Brain microvascular endothelial cell (primary cell): ENCODE measurements around the gene SYT2.

ENCODE experiments used
- DNase-seq: peaks from one replicate; pipeline ENCODE4 v3.0.0-alpha.2; 2020
- H3K27ac ChIP-seq: fragments of 250-450 bp; sonication (Bioruptor Pico); 2 replicates; pipeline ENCODE4 v1.5.1; 2020; ENCODE audit warnings: mild to moderate bottlenecking, moderate library complexity
- H3K27me3 ChIP-seq: fragments of 250-450 bp; sonication (Bioruptor Pico); replicated peaks from 2 replicates; pipeline ENCODE4 v1.5.1; 2020; ENCODE audit warnings: mild to moderate bottlenecking
- H3K36me3 ChIP-seq: fragments of 250-450 bp; sonication (Bioruptor Pico); replicated peaks from 2 replicates; pipeline ENCODE4 v1.5.1; 2020; ENCODE audit warnings: mild to moderate bottlenecking
- H3K4me3 ChIP-seq: 2 replicates; pipeline ENCODE4 v1.5.1; 2011; ENCODE audit warnings: low read depth, mild to moderate bottlenecking, control low read depth, low read length, moderate library complexity
- in situ Hi-C: cut with HindIII; loops from 2 replicates; pipeline ENCODE4 v1.10.0; 2017; ENCODE audit warnings: low sequenced_read_pairs, low pct_ligation_motif_present
- TF ChIP-seq, protein P1 (sequence below): IDR thresholded peaks from 2 replicates; pipeline ENCODE4 v1.5.1; 2011; ENCODE audit warnings: low read depth, mild to moderate bottlenecking, moderate library complexity, low read length, control low read depth, inconsistent platforms; ENCODE audit errors: missing control alignments

SYT2 gene

DNA sequence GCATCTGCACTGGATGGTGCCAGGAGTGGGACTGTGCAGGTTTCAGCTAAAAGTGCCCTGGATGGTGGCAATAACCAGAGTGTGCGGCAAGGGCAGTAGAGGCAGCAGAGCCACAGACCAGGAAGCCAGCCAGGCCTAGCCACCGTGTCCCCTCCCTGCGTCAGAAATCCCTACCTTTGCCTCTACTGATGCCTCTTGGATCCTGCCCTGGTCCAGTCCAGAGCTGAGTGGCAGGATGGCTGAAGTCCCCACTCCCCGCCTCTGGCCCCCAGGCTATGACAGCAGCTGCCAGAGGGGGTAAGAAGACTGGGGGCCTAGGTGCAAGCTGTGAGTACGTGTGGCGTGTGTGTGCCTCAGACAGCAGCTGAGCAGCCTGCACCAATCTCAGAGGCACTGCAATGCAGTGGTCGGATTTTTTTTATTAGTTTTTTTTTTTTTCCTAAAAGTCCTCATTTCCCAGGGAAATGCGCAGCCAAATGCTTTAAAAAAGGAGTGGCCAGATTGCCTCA, 51.9 kb downstream of the SYT2 start:
- TF ChIP-seq, protein P1, sequence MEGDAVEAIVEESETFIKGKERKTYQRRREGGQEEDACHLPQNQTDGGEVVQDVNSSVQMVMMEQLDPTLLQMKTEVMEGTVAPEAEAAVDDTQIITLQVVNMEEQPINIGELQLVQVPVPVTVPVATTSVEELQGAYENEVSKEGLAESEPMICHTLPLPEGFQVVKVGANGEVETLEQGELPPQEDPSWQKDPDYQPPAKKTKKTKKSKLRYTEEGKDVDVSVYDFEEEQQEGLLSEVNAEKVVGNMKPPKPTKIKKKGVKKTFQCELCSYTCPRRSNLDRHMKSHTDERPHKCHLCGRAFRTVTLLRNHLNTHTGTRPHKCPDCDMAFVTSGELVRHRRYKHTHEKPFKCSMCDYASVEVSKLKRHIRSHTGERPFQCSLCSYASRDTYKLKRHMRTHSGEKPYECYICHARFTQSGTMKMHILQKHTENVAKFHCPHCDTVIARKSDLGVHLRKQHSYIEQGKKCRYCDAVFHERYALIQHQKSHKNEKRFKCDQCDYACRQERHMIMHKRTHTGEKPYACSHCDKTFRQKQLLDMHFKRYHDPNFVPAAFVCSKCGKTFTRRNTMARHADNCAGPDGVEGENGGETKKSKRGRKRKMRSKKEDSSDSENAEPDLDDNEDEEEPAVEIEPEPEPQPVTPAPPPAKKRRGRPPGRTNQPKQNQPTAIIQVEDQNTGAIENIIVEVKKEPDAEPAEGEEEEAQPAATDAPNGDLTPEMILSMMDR: peak; percentile 1
- in situ Hi-C loops: no loop called here

DNA sequence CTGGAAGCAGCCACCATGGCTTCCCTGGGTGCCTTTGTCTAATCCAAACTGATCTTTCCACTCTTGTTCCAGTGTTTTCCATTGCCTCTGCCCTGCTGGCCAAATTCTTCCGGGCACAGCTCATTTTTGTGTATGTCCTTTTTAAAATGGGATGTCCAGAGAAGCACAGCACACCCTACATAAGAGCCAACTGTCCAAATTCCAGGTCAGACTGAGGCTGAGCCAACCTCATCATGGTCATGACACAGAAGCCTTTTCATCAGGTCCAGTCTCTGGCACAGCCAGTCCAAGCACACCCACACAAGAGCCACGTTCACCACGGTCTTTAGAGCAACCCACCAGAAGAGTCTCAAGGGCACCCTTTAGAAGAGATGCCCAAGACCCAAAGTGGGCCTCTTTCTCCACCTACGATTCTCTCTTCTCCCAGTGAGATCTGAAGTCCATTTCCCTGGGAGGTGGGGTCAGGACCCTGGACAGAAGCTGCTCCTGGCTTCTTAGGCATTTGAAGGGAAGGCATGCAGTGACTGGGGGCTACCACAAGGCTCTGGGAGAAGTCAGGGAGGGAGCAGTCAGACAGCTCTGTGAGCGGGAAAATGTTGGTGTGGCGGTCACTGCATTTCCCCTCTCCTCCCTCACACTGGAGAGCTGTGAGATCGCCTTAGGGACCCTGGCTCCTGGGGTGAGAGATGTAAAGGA, 53.2 kb downstream of the SYT2 start:
- TF ChIP-seq, protein P1: peak; percentile 68
- peak; percentile 35 for DNase-seq
- Histone ChIP-seq H3K27me3 (peaks cover 43% of the 10 kb centered on the region), H3K36me3 (no peaks in the 10 kb centered on the region), H3K4me3 (no peak overlapping the region), H3K27ac (no peak overlapping the region)
- in situ Hi-C loops: no loop called here

More for the DNA sequence above, 51.9 kb downstream of the SYT2 start:
- Histone ChIP-seq H3K36me3 (no peaks in the 10 kb centered on the region), H3K4me3 (no peak overlapping the region), H3K27ac (no peak overlapping the region), H3K27me3 (peaks cover 43% of the 10 kb centered on the region)
- no peak for DNase-seq

DNA sequence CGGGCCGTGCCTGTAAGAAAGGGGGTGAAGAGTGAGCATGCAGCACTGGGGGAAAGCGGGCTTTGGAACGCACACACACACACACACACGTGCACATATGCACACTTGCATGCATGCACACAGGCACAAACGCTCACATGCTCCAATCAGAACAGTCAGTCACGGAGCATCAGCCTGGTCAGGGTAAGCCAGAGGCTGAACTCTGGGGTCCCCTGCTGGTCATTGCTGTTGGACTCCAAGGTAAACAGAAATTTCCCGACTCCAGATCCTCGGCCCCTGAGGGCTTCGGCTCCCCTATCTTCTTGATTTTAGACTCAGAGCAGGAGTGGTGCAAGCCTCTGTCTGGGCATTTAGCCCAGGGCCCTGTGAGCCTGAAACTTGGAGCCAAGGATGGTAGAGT, 54.2 kb downstream of the SYT2 start:
- Histone ChIP-seq H3K4me3 (no peak overlapping the region), H3K27me3 (peaks cover 45% of the 10 kb centered on the region), H3K36me3 (no peaks in the 10 kb centered on the region), H3K27ac (no peak overlapping the region)
- peak; percentile 11 for DNase-seq
- in situ Hi-C loops: no loop called here
- TF ChIP-seq, protein P1: peak; percentile 54

DNA sequence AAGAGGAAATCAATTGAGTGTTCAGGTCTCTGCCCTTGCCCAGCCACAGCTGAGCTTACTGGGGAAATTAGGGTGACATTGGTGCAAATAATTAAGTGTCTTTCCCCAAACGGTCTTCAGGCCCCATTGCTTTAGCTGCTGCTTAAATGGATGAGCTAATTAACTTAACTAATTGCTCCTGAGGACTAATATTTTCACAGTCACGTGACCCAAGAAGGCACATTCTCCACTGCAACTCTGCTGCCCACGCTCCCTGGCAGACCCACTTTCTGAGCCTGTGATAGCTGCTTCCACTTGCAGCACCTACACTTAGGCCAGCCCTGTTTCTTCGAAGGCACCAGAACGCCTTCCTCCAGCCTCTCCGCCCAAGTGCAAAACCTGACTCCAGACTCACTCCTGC, 56.2 kb downstream of the SYT2 start:
- TF ChIP-seq, protein P1: no peak
- no peak overlapping the region for H3K27ac ChIP-seq
- H3K27me3 ChIP-seq: peaks cover 46% of the 10 kb centered on the region
- H3K4me3 ChIP-seq: no peak overlapping the region
- H3K36me3 ChIP-seq: no peaks in the 10 kb centered on the region
- no peak for DNase-seq
- in situ Hi-C loops: no loop called here

DNA sequence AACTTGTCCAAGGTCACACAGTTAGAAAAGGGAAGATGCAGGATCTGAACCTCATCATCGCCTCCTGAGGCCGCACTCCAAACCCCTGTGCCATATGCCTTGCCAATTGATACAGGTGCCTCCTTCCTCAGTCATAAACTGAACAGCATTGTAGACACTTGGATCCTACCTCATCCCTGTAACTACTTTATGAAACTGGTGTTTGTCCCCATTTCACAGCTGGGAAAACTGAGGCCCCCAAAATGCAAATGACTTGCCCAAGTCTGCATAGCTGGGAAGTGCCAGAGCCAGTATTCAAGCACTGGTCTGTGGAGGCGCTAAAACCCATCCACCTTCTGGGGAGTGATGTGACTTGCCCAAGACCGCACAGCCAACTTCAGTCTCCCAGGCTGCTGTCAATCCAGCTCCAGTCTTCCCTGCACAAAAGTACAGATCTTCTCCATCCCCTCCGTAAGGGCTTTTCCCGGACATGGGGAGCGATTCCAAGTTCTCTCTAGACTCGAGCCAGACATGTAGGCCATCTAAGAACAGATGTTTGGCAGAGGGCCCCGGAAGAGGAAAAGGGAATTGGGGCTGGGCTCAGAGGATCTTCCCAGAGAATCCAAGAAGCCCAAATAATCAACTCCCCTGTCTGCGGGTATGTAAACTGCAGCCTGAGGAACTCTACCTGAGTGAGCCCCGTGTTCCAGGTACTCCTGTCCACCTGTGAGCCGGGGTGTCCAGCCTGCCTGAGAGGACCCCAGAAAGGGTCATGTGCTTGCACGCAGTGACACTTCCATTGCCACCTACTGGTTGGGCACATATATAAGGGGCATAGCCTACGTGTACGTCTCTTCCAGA, 60.5 kb downstream of the SYT2 start:
- in situ Hi-C loops: no loop called here
- Histone ChIP-seq H3K36me3 (no peaks in the 10 kb centered on the region), H3K4me3 (no peak overlapping the region), H3K27ac (no peak overlapping the region), H3K27me3 (peaks cover 48% of the 10 kb centered on the region)
- TF ChIP-seq, protein P1: no peak
- no peak for DNase-seq
